HG03280 (cell line): ENCODE results near the gene EDN3.

Source experiments
- ATAC-seq: cut with Tn5 transposase; IDR thresholded peaks from one replicate; pipeline ENCODE4 v1.9.1; 2021; ENCODE audit warnings: mild to moderate bottlenecking, moderate library complexity; ENCODE audit not compliant: unreplicated experiment

The EDN3 gene, protein sequence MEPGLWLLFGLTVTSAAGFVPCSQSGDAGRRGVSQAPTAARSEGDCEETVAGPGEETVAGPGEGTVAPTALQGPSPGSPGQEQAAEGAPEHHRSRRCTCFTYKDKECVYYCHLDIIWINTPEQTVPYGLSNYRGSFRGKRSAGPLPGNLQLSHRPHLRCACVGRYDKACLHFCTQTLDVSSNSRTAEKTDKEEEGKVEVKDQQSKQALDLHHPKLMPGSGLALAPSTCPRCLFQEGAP

DNA sequence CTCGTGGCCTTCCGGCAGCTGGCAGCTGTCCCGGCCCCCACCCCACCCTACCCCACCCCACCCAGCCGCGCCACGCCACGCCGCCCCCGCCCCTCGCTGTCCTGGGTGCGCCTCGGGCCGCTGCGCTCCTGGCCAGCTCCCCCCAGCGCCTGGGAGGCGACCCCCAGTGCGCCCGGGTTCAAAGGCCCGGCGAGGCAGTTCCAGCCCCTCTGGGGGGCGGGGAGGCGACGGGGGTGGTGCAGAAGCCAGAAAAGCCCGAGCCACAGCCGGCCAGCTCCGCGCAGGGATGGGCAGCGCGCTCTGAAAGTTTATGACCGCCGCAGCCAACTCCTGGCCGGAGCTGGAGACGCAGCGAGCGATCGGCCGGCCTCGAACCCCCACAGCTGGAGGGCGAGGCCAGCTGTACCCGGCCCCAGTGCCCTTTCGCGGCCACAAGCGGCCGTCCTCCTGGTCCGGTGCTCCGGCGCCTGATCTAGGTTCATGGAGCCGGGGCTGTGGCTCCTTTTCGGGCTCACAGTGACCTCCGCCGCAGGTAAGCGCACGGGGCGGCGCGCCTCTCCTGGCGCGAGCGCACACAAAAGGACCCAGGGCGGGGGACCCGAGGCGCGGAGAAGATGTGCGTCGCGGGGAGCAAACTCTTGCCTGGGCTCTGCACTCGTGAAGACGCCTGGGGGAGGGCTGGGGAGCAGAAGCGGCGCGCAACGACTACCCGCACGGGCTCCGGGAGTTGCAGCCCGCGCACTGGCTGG is at the start of gene EDN3:
Gene EDN3 (plus strand): TSS at position 279 of the 749 bp plus-strand sequence. CDS start 202 bp downstream, at position 481.
- no peak for ATAC-seq

DNA sequence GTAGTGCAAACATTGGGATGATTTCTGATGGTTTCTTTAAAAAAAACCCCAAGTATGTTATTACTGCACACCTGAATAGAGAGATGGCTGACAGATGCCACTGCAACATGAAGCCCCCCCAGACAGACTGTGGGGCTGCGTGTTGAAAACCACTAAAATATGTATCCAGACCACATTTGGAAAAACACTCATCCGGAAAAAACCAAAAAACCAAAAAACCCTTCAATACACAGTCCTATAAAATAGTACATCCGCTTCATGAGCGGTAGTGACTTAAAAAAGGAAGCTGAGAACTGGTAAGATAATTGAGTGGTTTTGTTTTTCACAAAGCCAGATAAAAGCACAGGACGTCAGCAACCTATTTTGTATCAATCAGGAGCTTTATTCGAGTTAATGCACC is 47.1 kb upstream of the EDN3 start:
- ATAC-seq = no peak

DNA sequence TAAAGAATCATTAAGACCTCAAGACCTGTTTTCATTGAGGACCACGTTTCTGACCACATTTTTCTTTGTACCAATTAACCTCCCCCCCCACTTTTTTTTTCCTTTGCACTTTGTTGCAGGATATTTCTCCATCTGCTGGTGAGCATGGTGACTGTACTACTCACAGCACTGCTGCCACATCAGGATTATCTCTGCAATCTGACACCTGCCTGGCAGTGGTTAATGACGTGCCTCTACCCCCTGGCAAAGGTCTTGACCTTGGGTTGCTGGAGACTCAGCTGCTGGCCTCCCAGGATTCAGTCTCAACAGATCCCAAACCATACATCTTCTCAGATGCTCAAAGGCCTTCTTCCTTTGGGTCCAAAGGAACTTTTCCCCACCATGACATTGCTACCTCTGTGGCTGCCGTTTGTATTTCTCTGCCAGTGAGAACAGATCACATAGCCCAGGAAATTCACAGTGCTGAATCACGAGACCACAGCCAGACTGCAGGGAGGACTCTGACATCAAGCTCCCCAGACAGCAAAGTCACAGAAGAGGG is 46.6 kb upstream of the EDN3 start:
- ATAC-seq = no peak

DNA sequence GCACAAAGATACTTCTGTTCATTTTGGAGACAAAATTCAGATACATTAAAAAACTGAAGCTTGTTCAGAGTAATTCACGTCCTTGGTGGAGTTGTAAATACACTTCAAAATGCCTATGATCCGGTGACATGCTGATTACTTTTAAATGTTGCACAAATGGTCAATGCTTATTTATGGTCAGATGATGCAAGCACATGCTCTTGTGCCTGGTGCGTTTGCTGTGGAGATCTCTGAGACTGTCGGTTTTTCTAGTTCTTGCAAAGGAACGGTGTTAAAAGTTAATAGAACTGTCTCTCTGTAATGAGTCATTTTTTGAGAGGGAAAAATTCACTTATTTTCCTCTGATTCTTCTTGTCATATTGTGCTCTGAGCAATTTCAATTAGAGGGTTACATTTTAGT is 45.2 kb upstream of the EDN3 start:
- no peak for ATAC-seq

DNA sequence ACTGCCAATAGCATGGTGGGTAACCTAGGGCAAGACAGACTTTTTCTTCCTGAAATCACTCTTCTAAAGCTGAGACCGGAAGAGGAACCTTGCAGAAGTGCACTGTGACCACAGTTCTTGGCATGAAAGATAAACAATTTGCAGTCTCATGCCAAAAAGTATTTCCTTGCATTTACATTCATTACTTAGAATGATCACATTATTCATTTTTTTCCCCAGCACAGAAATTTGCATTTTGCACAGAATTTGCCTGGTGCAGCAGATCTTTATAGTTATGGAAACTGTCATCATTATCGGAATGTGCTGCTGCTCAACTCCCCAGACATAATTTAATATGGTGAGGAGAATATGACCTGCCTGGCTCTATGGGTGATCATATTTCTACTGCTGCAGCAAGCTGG is 42.2 kb upstream of the EDN3 start:
- no peak for ATAC-seq

DNA sequence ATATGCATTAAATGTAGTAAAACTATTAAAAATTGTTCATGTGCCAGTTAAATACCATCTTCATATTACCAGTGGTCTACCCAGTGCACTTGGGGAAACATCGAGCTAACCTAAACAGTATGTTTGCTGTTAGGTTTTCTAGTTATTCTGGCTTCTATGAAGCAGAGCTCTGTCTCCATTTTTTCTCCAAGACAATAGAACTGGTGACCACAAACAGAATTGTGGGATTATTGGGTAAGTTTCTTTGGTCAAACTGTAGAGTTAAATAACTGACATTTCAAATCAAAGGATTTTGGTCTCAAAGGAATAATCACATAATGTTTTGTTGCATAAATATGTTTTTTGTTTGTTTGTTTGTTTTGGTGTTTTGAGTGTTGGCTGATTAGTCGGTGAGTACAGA is 40.5 kb upstream of the EDN3 start:
- ATAC-seq = no peak

DNA sequence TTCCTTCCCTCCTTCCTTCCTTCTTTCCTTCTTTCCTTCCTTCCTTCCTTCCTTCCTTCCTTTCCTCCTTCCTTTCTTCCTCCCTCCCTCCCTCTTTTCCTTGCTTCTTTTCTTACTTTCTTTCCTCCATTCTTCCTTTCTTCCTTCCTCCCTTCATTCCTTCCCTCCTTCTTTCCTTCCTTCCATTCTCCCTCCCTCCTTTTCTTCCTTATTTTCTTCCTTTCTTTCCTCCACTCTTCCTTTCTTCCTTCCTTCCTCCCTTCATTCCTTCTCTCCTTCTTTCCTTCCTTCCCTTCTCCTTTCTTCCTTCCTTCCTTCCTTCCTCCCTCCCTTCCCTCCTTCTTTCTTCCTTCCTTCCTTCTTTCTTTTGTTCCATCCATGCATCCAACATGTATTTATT is 35.1 kb upstream of the EDN3 start:
- no peak for ATAC-seq

DNA sequence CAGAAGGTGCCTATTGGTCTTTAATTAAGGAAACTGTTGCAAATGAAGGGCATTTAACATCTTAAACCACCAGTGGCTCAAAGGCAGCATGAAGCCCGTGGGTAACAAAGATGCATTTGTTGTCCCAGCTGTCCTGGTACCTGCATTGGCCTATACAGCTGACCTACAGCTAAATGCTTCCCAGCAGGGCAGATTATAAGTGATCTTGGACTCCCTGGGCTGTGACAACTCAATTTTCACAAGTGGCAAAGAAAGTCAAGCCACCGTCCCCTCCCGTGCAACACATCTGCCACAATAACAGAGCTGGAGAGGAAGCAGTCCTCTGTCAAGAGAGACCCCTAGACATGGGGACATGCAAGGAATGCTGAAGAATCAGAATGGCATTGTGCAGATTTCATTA is 31.5 kb upstream of the EDN3 start:
- ATAC-seq = no peak

DNA sequence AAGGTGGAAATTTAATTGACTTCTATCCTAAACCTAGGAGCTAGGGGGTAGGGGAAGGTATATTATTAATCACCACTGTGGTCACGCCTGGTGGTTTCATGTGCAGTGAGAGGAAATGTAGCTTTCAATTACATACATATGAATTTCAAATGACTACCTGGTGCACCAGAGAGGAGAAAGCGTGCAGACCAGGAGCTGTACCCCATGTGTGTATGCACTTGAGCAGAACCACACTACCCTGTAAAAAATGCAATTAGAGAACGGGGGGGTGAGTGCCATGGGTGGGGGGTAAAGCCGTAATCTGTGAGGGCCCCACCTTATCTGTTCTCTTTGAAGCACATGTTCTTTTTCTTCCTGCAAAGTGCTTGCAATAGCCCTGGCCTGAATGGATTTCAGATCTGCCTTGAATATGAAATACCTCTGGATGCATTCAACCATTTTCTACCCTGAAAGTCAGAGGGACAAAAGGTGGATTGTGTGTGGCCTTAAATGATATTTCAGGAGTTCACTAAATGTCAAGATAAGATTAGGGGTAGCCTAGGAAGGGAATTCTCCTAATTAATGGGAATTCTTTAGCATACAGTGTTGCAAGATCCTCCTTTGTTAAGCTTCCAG is 30.9 kb upstream of the EDN3 start:
- no peak for ATAC-seq

DNA sequence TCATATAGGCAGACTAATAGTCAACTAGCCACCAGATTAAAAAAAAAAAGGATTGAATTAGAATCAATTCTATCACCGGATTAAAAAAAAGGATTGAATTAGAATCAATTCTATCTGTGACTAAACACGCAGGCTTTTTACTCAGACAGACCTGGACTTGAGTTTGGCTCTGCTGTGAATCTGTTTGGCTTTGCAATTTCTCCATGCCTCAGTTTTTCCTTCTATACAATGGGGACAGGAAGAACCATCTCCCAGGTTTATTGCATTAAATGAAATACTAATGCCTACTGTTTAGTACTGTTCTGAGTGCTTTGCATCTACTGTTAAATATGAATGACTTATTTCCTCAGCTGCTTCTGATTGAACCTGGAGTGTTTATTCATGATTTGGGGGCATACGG is 30.0 kb upstream of the EDN3 start:
- no peak for ATAC-seq

DNA sequence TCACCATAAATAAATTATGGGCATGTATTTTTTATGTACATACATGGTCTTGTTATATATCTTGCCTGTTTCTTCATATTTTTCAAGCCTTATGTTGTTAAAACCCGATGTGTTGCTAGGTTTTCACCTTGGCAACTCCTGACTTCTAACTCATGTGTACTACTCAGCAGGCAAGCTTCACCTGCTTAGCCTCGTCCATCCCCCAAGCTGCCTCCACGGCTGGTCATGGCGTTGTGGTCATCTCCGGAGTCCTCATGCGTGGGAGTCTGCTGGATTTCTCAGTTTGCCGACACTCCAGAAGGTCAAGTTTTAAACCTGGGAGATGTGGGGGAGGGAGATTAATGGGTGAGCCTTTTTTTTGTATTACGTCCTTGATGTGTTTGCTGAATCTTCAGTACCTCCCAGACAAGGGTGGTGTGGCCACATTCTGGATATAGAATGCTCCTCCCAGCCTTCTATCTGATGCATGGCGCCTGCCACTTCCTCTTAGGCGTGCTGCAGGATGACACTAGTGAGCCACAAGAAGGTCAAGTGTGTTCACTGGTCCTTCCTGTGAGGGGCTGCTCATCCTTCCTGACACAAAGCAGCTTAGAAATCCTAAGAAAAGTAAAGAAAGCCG is 26.6 kb upstream of the EDN3 start:
- no peak for ATAC-seq

DNA sequence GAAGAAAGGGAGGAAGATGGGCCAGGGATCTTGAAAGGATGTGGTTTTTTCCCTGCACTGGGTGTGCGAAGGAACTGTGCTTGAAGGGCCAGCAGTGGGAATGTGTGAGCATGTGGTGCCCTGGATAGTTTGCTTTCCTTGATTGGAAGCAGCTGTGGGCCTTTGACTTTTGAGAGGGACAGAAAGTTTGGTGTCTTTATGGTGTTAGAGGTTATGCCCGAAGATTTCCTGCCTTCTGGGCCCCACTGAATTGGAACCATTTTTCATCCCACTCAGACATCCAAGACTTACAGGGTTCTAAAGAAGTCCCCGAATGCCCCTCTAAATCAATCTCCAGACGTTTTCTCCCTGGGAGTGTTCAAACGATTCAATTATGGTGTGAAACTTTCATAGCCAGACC is 23.5 kb upstream of the EDN3 start:
- ATAC-seq = no peak

DNA sequence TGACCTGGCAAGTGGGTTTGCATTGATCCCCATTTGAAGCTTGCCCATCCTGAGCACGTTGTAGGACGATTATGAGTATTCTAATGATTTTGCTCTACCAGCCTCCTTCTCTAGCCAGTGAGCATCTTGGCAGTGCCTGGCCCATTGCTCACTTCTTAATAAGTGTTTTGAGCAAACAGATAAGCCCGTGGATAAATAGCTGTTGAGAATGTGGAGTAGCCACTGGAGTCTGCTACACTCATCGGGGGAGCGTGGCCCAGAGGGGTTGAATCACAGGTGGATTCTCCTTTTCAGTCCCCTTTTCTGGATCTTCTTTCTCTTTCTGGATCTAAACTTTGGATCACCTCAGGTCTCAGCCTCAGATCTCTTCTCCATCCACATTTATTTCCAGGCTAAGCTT is 15.9 kb upstream of the EDN3 start:
- no peak for ATAC-seq

DNA sequence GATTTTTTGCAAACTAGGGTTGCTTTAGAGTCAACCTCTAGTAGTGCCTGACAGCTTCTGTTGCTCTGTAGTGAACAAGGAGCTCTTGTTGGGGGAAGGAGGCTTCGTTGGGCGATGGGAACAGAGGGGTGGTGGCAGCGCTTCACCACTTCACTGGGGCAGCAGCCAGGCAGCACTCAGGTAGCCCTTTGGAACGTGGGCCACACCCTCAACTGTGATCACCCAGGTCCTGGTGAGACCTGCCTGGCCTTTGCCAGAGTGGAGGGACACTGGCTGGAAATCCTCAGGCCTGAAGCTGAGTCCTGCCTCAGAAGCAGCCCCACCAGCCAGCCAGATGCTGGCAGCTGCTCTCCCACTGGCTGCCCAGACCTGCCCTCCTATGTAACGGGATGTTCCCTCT is 10.4 kb upstream of the EDN3 start:
- no peak for ATAC-seq

DNA sequence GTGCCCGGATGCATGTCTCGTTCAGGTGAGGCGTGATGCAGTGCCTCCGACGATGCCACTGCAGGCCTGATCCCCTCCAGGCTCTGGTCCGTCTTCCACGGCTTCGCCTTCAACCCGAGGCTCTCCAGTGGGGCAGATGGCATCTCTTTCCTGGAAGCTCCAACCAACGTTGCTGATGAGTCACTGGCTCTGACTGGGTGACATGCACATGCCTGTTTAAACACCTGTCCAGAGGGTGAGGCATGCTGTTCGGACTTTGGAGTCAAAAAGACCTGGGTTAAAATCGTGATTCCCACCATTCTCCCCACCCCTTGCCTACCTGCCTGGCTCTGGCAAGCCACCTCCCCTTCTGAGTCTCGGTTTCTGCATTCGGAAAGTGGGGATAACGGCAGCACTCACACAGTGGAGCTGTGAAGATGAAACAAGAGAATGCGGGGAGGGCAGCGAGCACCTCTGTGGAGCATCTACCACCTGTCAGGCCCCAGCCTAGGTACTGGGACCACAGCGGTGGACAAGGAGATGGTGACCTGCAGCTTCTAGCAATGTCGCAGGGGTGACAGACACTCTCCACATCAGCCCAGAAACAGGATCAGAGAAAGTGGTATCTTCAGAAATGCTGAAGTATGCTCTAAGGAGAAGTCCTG is 8.5 kb upstream of the EDN3 start:
- no peak for ATAC-seq

DNA sequence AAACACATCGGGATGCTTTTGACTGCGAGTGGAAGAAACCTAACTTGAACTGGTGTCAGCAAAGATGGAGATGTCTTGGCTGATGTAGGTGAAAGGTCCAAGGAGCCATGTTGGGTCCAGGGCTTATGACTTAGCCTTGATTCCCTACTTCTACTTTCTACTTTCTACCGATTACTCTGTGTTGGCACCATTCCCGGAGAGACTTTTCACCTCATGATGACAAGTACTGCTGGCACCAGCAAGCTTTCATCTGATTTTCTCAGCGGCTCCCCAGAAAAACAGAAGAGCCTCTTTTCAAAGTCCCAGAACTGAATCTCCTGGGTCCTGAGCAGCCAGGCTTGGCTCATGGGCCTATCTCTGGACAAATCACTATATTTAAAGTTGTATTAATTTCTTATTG is 4.9 kb upstream of the EDN3 start:
- ATAC-seq = no peak

DNA sequence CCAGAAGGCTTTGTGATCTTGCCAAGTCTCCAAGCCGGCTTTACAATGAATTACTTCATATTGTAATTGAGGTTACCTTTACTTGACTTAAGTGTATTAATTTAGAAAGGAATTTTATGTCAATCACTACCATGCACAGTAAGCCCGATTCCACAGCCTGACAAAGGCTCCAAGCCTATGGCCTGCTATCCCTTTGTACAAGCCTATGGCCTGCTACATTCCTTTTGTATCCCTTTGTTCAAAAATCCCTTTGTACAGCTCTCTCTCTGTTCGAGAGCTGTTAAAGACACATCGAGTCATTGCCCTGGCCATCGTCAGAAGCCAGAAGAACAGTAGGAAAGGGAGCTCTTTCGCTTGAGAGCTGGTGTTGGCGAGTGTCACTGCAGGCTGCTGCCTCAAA is 2.7 kb upstream of the EDN3 start:
- ATAC-seq = no peak

DNA sequence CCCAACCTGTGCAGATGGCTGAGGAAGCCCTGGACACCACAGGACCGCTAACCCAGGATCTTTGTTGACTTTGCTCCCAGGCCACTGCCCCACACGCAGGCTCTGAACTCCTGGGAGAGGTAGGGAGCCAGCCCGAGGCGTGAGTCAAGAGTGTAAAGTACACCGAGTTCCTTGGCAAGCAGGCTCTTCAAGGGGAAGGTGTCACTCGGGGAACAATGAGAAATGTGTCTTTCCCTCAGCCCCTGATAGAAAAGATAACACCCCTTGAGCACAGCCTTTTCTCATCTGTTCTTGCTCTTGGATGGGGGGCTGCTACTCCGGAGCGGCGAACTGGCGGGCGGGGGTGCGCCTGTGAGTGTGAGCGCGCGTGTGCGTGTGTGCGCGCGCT is 472 bp upstream of the EDN3 start:
- no peak for ATAC-seq

DNA sequence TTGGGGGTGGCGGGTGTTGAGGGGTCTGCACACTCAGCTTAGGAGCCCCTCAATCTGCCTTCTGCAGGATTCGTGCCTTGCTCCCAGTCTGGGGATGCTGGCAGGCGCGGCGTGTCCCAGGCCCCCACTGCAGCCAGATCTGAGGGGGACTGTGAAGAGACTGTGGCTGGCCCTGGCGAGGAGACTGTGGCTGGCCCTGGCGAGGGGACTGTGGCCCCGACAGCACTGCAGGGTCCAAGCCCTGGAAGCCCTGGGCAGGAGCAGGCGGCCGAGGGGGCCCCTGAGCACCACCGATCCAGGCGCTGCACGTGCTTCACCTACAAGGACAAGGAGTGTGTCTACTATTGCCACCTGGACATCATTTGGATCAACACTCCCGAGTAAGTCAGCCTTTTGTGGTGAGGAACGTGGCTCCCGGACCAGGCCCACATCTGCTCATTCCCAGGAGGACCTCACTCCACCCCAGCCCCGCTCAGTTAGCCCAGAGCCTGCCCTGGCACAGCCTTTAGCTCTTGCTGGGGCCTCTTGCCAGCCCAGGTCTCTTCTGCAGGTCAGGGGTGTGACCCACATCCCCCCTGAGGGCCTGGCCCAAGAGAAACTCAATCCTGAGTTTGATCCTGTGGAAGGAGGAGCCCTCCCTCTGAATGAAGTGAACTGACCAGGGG is 1.1 kb downstream of the EDN3 start:
- ATAC-seq = no peak

DNA sequence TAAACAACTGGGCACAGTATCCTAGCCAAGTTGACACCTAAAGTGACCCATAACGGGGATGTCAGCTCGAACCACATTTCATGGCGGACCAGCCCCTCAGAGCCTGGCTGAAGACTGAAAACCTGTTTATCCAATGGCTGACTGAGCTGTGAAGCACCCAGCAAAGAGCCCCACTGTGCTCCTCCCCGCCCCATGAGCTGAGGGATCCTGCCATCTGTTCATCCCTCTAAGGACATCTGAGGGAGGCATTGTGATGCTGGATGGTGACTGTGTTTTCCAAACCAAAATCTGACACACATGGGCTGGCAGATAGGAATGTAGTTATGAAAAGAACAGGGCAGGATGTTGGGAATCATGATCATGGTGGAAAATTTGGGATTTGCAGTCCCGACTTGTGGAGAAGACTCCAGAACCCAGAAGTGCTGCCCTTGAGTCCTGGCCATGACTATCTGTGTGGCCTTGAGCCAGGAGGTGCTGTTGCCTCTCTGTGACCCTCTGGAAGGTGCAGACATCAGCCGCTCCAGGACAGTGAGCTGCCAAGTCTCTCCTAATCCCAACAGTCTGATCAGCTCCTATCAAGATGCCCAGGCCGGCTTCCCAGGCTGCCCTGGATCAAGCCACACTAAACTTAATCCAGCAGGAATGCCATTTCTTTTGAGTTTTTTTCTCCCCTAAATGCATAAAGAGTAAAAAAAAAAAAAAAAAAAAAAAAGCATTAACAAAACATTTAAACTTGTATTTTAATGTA is 5.7 kb downstream of the EDN3 start:
- ATAC-seq = no peak
